HG03060 (cell line): ENCODE data around the gene UCK1.
"Not testable (repeated sequence)": the region's sequence is repeated elsewhere in the genome, so short reads cannot be mapped to it uniquely, and the experiment has no call there.

Experiments used
- ATAC-seq: cut with Tn5 transposase; IDR thresholded peaks from one replicate; pipeline ENCODE4 v1.9.1; 2021; ENCODE audit warnings: low read depth, moderate number of reproducible peaks; ENCODE audit not compliant: unreplicated experiment

The UCK1 gene

GRCh38 chr9:131554843-131555351, 23.8 kb upstream of the UCK1 start:
- ATAC-seq, result no peak

- ATAC-seq, result no peak
These were observed 23.2 kb upstream of the UCK1 start for GRCh38 chr9:131554087-131554842.

- ATAC-seq, result no peak
These were observed 21.0 kb upstream of the UCK1 start for GRCh38 chr9:131552030-131552429.

GRCh38 chr9:131550465-131550864, 19.4 kb upstream of the UCK1 start:
- ATAC-seq, result not testable (repeated sequence)

- not testable (repeated sequence) for ATAC-seq
These were observed 18.1 kb upstream of the UCK1 start for GRCh38 chr9:131549186-131549585.

GRCh38 chr9:131546336-131547084, 15.4 kb upstream of the UCK1 start:
- no peak for ATAC-seq

- no peak for ATAC-seq
These were observed 14.8 kb upstream of the UCK1 start for GRCh38 chr9:131545786-131546335.

GRCh38 chr9:131545003-131545785, 14.1 kb upstream of the UCK1 start, which contains the start of gene PRRT1B:
Gene PRRT1B, plus strand, starts transcription at chr9:131545523. Its CDS starts 93 bp downstream, at chr9:131545616.
- no peak for ATAC-seq

GRCh38 chr9:131543141-131543540, 12.1 kb upstream of the UCK1 start:
- no peak for ATAC-seq

- ATAC-seq, result no peak
These were observed 8.3 kb upstream of the UCK1 start for GRCh38 chr9:131539223-131539923.

GRCh38 chr9:131537946-131538345, 6.9 kb upstream of the UCK1 start:
- ATAC-seq, result no peak

- ATAC-seq, result no peak
These were observed 3.7 kb upstream of the UCK1 start for GRCh38 chr9:131534721-131535237.

- ATAC-seq, result no peak
These were observed 530 bp downstream of the UCK1 start for GRCh38 chr9:131530546-131530919.

- no peak for ATAC-seq
These were observed 1.2 kb downstream of the UCK1 start for GRCh38 chr9:131529597-131530545.

- no peak for ATAC-seq
These were observed 2.1 kb downstream of the UCK1 start for GRCh38 chr9:131528886-131529505.

- ATAC-seq, result no peak
These were observed 2.9 kb downstream of the UCK1 start for GRCh38 chr9:131528186-131528585.

GRCh38 chr9:131525643-131526565, 5.2 kb downstream of the UCK1 start:
- ATAC-seq, result no peak
